ENCODE measurements around the gene TULP1.

TULP1 gene

DNA sequence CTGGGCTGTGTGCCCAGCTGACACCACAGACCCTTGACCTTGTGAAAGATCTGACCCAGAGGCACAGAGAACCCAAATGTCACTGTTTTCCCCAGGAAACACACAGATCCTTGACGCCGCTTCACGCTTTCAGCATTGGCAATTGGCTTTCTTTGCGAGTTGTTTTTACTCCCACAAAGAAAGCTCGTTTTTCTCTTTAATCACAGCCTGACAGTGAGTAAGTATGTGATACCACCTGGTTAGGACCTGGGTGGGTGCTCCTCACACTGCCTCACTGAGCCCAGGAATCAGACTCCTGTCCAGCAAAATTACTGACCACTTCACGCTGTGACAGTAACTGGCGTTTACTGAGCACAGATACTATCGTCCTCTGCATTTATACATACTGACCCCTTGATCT, 31.5 kb downstream of the TULP1 start:
- no peak for DNase-seq

DNA sequence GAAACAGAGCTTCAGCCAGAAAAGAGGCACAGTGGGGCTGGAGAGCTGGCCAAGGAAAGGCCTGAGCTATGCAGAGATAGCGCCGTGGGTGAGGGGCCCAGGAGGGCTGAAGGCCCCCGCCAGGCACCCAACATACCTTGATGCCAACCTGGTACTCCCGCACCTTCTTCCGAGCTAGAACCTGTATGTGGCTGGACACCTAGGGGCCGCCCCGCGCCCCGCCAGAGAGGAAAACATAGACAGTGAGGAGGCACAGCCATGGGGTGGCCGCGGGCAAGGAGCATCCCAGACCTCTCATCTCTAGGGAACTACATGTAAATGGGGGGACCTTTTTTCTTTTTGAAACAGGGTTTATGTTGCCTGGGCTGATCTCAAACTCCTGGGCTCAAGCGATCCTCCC, 32.5 kb downstream of the TULP1 start:
- DNase-seq, result no peak

DNA sequence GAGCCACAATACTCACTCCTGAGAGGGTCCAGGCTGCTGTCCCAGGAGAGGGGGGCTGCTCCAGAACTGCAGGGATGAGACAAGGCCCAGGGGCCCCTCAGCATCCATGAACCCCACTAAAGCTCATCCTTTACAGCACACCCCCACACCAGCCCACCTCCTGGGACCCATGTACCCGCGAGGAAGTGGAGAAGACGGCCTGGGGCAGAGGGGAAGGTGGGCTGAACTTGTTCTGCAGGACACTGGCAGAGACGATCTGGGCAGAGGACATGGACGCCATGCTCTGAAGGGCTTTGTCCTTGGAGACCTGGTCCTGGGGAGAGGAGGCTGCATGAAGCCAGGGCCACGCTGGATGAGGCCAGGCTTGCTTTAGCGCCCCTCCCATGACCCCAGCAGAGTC, 34.4 kb downstream of the TULP1 start:
- DNase-seq, result no peak

DNA sequence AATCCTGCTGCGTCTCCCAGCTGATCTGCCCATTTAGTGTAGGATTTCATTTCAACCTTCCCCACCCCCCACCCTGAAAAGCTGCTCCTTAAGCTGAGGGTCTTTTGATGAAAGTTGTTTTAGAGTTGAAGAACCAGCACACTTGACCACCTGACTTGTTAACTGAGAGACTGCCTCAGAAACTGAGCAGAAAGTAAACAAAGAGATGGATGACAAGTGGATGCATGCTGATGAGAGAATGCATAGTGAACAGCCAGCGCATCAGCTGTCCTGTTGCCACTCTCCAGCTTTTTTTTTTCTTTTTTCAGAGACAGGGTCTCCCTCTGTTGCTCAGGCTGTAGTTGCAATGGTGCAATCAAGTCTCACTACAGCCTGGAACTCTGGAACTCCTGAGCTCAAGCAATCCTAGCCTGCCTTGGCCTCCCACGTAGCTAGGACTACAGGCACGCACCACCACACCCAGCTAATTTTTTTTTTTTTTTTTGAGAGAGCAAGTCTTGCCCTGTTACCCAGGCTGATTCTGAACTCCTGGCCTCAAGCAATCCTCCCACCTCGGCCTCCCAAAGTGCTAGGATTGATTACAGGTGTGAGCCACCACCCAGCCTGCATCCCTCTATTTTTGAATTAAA, 35.0 kb downstream of the TULP1 start:
- DNase-seq, result no peak

DNA sequence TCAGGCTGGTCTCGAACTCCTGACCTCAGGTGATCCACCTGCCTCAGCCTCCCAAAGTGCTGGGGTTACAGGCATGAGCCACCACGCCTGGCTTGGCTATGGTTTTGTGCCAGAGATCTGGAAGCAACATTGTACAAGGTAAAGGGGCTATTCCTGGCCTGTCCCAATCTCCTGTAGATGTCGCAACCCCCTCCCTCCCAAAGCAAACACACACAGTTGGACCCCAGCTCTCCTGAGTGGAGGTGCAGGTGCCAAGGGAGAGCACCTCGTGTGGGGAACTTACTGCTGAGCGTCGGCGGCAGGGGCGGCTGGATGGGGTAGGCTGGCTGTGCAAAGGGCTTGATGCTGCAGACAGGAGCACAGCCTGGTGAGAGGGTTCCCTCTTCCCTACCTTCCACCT, 35.7 kb downstream of the TULP1 start:
- DNase-seq, result no peak

DNA sequence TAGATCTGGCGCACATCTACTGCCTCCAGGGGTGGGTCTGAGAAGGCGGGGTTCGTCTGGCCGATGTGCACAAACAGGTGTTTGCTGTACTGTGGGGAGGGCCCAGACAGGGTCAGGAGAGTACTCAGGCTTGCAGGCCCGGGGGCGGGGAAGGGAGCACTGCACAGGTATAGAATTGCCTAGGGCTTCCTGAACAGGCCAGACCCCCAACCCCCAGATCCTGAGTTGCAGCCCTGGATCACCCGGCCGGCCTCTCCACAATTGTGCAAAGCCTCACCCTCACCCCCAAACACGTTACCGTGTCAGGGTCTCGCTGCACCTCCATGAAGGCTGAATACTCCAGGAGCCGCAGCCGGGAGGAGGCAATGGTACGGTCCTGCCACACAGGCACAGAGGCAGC, 36.7 kb downstream of the TULP1 start:
- DNase-seq, result no peak

DNA sequence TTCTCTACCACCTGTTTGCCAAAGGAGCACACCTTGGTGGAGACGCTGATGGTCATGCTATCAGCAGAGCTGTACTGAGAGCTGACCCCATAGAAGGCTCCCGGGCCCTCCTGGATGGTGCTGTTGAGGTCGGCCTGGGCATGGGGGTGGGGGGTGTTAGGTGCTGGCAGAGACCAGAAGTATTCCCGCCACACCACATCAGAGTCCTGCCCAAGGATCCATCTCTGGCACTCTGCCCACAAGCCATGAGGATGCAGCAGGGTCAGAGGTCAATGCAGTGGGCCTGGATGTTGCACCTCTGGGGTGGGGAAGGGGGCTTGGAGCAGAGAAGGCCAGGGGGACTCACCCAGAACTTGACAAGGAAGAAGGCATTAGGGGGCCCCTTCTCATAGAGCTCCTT, 37.1 kb downstream of the TULP1 start:
- no peak for DNase-seq

DNA sequence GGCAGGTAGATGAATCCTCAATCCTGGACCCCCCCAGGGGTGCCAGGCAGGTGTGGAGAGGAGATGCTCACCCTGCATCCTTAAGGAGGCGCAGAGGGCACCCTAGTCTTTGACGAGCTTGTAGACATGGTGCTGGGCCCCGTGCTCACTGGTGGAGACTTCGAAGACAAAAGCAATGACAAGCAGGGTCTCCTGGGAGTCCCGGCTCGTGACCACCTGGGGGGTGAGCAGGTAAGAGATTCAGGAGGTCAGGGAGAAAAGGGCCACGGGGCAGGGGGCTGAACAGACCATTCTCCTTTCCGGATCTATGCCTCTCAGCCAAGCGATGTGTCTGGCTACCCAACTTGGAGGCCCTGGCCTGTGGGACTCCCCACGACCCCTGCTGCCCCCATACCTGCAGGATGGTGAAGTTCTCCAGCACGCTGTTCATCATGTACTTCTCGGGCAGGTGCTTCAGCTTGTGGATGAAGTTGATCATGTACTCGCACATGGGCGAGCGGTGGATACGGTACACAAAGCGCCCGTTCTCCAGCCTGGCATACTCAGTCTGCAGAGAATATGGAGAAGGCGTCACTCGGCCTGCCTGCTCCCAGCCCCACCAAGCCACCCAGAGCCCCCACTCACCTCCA, 37.6 kb downstream of the TULP1 start:
- no peak for DNase-seq

DNA sequence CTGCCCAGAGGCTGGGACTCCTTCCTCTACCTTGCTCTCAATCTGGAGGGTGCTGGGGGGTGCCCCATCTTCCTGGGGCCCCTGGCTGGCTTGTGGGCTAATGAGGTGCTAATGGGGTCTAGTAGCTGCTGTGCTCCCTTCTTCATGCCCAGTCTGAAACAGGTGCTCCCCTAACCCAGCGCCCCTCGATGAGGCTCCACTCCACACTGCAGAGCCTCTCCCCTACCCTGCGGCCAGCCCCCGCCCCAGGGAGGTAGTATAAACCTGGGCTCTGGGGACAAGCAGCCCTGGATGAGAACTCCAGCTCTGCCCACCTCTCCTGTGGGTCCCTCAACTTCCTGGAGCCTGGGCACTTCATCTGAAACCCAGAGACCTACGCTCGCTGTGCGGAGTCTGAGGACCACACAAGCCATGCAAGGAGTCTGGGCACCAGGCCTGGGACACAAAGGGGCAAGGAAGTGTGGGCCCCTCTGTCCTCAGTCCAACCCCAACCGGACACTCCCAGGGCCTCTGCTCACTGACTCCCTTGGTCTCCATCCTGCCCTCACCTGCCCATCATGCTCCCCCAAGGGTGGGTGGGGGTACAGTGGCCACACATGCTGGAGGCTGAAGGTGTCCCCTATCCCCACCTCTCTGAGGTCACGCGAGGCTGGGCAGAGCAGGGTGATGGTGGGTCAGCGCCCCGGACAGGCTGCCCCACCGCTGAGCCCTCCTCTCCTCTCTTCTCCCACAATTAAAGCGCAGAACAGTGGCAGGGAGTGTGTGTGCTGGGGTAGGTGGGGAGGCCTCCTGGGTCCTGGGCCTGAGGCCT, 38.4 kb downstream of the TULP1 start:
- DNase-seq, result no peak

DNA sequence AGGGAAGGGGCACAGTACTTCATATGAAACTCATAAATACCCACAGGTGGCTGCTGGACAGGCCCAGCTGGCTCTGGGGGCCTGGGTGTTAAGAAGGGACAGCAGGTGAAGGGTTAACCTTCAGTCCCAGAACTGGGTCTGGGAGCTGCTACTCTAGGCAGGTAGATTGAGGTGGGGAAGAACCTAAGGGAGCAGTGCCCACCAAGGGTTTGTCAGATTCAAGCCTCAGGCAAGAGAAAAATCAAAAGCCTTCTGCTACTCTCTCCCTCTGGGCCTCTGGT, 38.9 kb downstream of the TULP1 start:
- DNase-seq, result no peak

DNA sequence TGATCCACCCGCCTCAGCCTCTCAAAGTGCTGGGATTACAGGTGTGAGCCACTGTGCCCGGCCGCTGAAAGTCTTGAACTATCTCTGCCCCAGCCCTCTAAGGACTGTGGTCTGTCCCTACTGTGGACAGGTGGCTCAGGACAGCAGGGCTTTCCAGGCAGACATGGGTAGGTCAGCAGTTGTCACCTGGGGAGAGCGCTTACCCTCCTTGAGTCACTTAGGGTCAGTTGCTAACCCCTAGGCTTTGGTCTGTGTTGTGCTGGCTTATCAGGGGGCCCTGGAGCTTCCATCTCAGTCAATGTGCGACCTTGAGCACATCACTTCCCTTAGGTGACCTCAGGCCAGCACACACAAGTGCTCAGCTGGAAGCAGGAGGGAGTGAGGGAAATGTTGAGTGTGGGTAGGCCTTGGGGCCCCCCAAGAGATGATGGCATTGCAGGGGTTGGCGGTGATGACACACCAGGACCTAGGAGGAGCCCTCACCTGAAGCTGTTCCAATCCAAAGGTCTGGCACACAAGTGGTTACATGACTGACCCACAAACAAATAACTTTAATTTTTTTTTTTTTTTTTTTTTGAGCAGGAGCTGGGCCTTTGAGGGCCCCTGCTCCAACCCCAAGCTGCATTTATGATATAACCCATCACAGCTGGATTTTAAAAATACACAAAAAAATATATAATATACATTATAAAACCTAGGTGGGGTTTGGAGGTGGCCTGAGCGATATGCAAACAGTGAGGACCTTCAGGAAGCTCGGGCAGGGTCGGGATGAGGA, 39.4 kb downstream of the TULP1 start:
- DNase-seq, result no peak

DNA sequence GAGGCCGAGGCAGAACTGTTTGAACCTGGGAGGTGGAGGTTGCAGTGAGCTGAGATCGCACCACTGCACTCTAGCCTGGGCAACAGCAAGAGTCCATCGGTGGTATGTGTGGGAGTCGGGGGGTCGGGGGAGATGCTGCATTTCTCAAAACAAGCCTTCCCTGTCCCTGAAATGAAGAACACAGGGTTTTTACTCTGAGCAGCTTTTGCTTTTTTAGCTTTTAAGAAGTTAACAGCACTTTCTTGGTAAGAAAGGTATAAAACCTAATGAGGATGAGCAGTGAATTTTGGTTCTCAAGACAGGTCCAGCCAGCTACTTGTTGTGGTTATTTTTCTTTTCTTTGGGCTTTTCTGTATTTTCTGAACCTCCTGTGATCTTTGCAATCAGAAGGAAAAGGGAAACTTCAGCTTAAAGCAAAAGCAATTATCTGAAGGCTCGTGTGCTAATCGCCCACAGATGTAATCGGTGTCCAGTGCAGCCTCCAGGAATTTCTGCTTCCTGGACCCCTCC, 40.8 kb downstream of the TULP1 start:
- DNase-seq, result no peak

DNA sequence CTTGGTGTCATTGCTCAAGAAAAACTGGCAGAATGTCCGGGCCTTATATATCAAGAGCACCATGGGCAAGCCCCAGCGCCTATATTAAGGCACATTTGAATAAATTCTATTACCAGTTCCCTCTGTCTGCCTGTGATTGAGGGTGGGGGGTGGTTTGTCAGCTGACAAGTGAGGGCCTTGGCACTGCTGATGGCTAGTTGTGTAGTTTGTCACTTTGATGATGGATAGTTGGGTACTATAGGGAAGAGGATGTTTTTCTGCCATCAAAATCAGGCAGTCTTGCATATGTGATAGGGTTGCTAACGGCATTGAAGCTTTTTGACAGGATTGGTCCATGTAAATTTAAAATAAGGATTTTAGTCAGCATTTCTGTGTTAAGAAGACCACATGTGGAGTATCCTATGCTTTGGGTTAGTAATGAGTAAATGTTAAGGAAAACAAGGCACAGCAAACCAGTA, 42.0 kb downstream of the TULP1 start:
- no peak for DNase-seq

DNA sequence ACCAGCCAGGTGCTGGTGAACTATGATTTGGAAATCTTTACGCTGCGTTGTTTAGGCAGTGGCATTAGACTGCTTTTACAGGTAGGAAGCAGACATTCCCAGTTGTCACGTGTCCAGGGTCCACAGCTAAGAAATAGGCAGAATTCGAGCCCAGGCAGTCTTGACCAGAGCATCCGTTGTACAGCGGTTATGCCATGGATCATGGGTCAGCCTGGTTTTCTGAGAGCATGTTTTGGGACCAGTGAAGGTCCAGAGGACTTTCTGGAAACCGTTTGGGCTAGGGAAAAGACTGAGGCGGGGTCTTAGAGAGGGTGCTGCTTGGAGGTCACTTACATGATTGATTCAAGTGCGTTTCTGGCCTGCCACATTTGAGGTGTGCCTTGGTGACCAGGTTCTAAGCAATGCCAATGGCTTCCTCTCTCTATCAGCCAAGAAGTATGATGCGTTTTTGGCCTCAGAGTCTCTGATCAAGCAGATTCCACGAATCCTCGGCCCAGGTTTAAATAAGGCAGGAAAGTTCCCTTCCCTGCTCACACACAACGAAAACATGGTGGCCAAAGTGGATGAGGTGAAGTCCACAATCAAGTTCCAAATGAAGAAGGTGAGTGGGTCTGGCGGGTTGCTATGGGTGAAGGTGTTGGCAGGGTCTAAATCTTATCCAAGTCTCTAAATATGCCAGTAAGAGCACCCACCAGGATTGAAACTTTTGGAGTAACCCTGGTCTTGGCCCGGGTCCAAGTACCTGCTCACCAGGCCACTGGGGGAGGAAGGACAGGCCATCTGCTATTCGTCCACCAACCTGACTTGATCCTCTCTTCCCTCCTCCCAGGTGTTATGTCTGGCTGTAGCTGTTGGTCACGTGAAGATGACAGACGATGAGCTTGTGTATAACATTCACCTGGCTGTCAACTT, 42.7 kb downstream of the TULP1 start:
- no peak for DNase-seq

DNA sequence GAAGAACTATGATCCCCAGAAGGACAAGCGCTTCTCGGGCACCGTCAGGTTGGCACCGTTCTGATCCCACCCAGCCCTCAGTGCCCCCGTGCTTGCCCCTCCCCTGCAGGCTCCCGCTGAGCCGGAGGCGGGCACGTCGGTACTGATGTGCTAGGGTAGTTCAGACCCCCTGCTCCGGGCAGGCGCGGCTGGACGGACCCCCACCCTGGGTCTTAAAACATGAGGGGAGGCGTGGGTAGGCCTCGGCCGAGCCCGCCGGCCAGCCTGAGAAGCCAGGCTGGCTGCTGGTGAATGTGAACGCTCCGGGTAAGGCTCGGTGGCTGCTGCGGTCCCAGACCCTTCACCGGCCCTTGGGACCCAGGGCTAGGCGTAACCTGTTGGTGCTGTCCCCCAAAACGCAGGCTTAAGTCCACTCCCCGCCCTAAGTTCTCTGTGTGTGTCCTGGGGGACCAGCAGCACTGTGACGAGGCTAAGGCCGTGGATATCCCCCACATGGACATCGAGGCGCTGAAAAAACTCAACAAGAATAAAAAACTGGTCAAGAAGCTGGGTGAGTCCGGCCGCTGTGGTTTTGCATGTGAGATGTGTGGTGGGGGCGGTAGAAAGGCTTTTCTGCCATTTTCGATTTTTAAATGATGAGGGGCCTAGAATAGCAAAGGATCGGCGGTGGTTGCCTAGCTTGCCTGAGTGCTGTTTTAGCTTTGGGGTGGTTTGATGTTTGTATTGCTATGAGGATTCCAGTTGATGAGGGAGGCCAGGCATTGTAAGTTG, 43.5 kb downstream of the TULP1 start:
- DNase-seq, result no peak

DNA sequence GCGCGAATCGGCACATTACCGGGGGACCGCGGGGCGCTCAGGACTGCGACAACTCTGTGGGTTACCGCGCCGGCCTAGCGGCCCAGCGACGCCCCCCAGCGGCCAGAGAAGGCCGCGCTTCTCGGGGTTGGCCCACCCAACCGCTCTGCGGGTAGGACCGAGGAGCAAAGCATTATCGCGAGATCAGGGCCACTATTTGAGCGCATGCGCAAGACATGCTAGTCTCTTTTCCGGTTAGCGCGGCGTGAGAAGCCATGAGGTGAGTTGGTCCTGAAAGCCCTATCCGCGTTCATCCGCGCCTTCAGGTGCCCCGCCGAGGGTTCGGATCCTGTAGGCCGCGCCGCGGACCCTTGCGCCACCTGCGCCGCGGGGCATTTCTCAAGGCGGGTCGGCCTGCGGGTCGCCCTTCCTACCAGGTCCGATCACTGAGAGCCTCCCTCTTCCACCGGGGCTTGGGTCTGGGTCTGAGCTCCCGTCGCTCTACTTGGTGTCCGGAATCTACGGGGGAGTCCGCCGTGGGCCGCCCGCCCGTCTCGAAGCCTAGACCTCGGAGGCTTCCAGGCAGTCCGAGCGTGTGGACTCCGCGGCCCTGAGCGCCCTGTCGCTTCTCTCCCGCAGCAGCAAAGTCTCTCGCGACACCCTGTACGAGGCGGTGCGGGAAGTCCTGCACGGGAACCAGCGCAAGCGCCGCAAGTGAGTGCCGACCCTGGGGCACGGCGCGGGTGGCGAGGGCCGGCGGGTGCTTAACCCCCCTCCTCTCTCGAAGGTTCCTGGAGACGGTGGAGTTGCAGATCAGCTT, 44.3 kb downstream of the TULP1 start, which contains the start of gene RPL10A:
RPL10A (plus strand) TSS at position 221 of the 799 bp plus-strand sequence; CDS start at position 255, 34 bp downstream.
- peak; percentile 94 for DNase-seq

DNA sequence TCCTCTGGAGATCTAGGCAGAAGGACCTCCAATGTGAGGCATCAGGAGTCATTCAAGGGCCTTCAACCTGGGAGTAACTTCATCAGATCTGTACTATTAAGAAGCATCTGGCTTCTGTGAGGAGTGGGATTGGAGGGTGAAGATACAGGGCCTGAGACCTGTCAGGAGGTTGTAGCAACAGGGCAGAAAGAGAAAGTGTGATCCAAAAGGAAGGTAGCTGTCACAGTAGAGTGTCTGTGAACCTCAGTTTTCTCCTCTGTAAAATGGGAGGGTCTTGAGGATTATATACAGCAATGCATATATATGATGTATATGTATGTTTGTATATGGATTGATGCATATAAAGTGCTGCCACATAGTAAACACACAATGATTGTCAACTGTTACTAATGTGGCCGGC, 47.0 kb downstream of the TULP1 start:
- DNase-seq, result no peak

DNA sequence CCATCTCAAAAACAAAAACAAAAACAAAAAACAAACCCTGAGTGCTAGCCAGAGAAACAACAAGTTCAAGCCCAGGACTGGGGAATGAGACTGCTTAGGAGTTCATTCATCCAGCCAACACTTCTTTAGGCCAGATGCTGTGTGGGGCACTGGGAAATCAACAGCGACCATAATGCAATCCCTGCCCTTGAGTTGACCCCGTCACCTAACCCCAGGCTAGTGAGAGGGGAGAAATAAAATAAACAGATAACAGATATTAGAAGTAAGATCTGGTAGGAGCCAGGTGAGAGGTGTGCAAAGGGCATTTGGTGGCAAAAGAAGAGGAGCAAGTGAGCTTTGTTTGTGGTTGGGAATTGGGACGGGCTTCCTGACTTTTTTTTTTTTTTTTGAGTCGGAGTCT, 49.4 kb downstream of the TULP1 start:
- no peak for DNase-seq

DNA sequence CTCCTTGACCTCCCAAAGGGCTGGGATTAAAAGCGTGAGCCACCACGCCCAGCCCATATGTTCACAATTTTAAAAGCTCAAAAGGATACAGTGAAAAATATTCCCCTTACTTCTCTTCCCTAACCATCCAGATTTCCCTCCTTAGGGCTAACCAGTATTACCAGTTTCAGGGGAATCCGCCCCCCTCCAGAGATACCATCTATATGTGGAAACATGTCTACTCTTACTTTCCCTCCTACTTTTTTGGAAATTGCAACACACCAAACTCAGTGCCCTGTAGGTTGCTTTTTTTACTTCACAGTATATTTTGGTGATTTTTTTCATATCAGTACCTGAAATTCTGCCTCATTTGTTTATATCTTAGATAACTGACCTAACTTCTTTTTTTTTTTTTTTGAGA, 51.4 kb downstream of the TULP1 start:
- no peak for DNase-seq

DNA sequence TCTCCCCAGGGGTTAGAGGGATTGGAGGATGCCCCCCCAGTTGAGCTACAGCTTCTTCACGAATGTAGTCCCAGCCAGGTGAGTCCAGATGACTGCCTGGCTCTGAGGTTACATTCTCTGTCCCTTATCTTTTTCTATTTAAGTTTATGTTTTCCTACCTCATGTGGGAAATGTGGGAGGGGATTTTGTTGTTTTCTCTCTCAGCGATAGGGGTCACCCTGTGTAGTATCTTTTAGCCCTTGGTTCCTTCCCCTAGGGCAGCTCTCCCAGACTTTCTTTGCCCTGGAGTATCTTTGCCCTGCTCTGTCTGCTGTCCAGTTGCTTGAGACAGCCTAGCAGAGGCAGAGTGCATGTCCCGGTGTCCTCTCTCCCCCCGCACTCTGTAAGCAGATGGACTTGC, 54.8 kb downstream of the TULP1 start:
- no peak for DNase-seq

All from NCI-H2171 (cell line).